Nephron (organoid): Measurements from ENCODE around the gene FABP1.

Source experiments
- H3K27ac Mint-ChIP-seq, 3 experiments: 2 replicates each; pipeline ENCODE4 v1.8.0; 2020; ENCODE audit warnings: mixed read lengths in 3 of 3, mild to moderate bottlenecking in 2 of 3, moderate library complexity in 1 of 3
- H3K27me3 Mint-ChIP-seq: 2 replicates; pipeline ENCODE4 v1.8.0; 2021; ENCODE audit warnings: low read depth, mild to moderate bottlenecking, moderate library complexity, mixed read lengths
- H3K36me3 Mint-ChIP-seq: 2 replicates; pipeline ENCODE4 v1.8.0; 2020; ENCODE audit warnings: low read depth, mixed read lengths
- H3K4me1 Mint-ChIP-seq: 2 replicates; pipeline ENCODE4 v1.8.0; 2020; ENCODE audit warnings: mixed read lengths
- H3K4me3 Mint-ChIP-seq, 3 experiments: 2 replicates each; pipeline ENCODE4 v1.8.0; 2020; ENCODE audit warnings: mild to moderate bottlenecking in 3 of 3, mixed read lengths in 3 of 3, moderate library complexity in 2 of 3
- H3K9me3 Mint-ChIP-seq: 2 replicates; pipeline ENCODE4 v1.8.0; 2020; ENCODE audit warnings: mixed read lengths
- TF ChIP-seq, protein P1 (sequence below), 3 experiments: fragments of 200-600 bp; sonication (generic); IDR thresholded peaks; one replicate each; pipeline ENCODE4 v1.5.0; 2021; ENCODE audit warnings: antibody characterized with exemption in 3 of 3; ENCODE audit not compliant: unreplicated experiment in 3 of 3

The FABP1 gene

DNA sequence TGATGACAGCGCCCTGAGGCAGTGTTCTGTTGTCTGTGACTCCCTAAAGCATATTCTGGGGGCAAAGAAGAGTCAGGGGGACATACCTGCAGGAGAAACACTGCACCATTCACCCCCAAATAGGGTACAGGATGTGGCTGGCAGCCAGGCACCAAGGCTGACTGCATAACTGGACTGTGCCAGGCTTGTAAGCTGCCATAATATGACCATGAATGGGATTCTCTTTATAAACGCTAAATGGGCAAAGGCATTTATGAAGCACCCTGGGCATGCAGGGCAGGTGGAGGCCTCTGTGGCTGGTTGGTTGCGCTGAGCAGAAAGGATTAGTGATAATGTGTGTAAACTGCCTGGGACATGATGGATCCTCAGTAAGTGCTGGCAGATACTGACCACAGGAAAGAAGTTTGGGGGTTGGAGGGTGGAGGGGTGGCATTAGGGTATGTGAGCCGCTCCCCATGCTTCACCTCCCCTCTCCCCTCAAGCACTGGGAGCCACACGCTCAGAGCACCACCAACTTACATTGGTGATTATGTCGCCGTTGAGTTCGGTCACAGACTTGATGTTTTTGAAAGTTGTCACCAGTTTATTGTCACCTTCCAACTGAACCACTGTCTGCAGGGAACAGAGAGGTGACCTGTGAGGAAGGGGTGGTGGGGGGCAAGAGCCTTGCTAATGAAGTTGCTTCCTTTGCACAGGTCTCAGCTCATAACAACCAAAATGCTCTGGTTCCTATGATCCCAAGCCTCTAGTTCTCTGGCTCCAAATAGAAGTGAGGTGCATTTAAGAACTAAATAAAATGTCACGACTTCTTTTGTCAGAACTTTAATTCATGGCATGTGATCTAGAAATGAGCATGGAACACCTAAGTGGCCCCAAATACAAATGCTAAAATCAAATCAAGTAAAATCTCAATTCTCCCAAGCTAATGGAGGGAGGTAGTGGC lies 3.6 kb downstream of the FABP1 start:
- no peaks in the 10 kb centered on the region for H3K36me3 Mint-ChIP-seq
- peaks cover 14% of the 10 kb centered on the region for H3K27me3 Mint-ChIP-seq
- peaks cover 4% of the 10 kb centered on the region for H3K4me1 Mint-ChIP-seq
- no peak overlapping the region for H3K4me3 Mint-ChIP-seq
- H3K9me3 Mint-ChIP-seq: no peaks in the 10 kb centered on the region
- no peak overlapping the region for H3K27ac Mint-ChIP-seq
- TF ChIP-seq, protein P1, sequence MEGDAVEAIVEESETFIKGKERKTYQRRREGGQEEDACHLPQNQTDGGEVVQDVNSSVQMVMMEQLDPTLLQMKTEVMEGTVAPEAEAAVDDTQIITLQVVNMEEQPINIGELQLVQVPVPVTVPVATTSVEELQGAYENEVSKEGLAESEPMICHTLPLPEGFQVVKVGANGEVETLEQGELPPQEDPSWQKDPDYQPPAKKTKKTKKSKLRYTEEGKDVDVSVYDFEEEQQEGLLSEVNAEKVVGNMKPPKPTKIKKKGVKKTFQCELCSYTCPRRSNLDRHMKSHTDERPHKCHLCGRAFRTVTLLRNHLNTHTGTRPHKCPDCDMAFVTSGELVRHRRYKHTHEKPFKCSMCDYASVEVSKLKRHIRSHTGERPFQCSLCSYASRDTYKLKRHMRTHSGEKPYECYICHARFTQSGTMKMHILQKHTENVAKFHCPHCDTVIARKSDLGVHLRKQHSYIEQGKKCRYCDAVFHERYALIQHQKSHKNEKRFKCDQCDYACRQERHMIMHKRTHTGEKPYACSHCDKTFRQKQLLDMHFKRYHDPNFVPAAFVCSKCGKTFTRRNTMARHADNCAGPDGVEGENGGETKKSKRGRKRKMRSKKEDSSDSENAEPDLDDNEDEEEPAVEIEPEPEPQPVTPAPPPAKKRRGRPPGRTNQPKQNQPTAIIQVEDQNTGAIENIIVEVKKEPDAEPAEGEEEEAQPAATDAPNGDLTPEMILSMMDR (IDR thresholded peaks at IDR 0.05; ENCODE audit: unreplicated experiment in 3 of 3): no peak

GRCh38 chr2:88123164-88123974 lies 4.5 kb downstream of the FABP1 start:
- no peaks in the 10 kb centered on the region for H3K36me3 Mint-ChIP-seq
- H3K4me3 Mint-ChIP-seq: no peak overlapping the region
- TF ChIP-seq, protein P1 (IDR thresholded peaks at IDR 0.05; ENCODE audit: unreplicated experiment in 3 of 3): no peak
- H3K27ac Mint-ChIP-seq: no peak overlapping the region
- H3K4me1 Mint-ChIP-seq: peaks cover 11% of the 10 kb centered on the region
- H3K9me3 Mint-ChIP-seq: no peaks in the 10 kb centered on the region
- H3K27me3 Mint-ChIP-seq: peaks cover 14% of the 10 kb centered on the region

- H3K9me3 Mint-ChIP-seq: no peaks in the 10 kb centered on the region
- no peaks in the 10 kb centered on the region for H3K36me3 Mint-ChIP-seq
- H3K27ac Mint-ChIP-seq: no peak overlapping the region
- peaks cover 8% of the 10 kb centered on the region for H3K27me3 Mint-ChIP-seq
- TF ChIP-seq, protein P1 (IDR thresholded peaks at IDR 0.05; ENCODE audit: unreplicated experiment in 3 of 3): no peak
- peaks cover 20% of the 10 kb centered on the region for H3K4me1 Mint-ChIP-seq
- no peak overlapping the region for H3K4me3 Mint-ChIP-seq
Observed at GRCh38 chr2:88122141-88122884, 5.5 kb downstream of the FABP1 start.

GRCh38 chr2:88121678-88122077 lies 6.2 kb downstream of the FABP1 start:
- no peaks in the 10 kb centered on the region for H3K36me3 Mint-ChIP-seq
- no peaks in the 10 kb centered on the region for H3K9me3 Mint-ChIP-seq
- no peak overlapping the region for H3K4me3 Mint-ChIP-seq
- TF ChIP-seq, protein P1 (IDR thresholded peaks at IDR 0.05; ENCODE audit: unreplicated experiment in 3 of 3): no peak
- peak overlapping the region in 1 of 3 experiments; percentile 10 for H3K27ac Mint-ChIP-seq
- peaks cover 20% of the 10 kb centered on the region for H3K4me1 Mint-ChIP-seq
- peaks cover 8% of the 10 kb centered on the region for H3K27me3 Mint-ChIP-seq

- Mint-ChIP-seq H3K36me3 (no peaks in the 10 kb centered on the region), H3K4me1 (peaks cover 27% of the 10 kb centered on the region), H3K9me3 (no peaks in the 10 kb centered on the region), H3K4me3 (no peak overlapping the region), H3K27me3 (peaks cover 4% of the 10 kb centered on the region), H3K27ac (no peak overlapping the region)
- TF ChIP-seq, protein P1 (IDR thresholded peaks at IDR 0.05; ENCODE audit: unreplicated experiment in 3 of 3): no peak
Observed at GRCh38 chr2:88117973-88118372, 9.9 kb downstream of the FABP1 start.
